Muscle of arm (tissue), 12 donors: ENCODE results near the gene VSIR. TPM values are rescaled to one million over a fixed set of nuclear protein-coding genes. Genes with fewer than 3 reads are reported as not detected.

Source experiments
- polyA plus RNA-seq, 12 donors: library from polyadenylated mRNA; unstranded; fragments of 120-200 nt; gene quantifications; one replicate each; pipeline ENCODE4 v1.2.1, GENCODE V29; 2013; ENCODE audit not compliant: insufficient read length in 12 of 12

The VSIR gene
- polyA plus RNA-seq, 12 donors = 26.2 to 57.2 (median 29.6) TPM; not detected in 1

Other genes starting within 250 kb of the VSIR start
- gene C10orf105, start 53.7 kb downstream of the VSIR start, polyA plus RNA-seq = under 1 TPM in 9 of 12 donors, not detected in 3; 0.12 to 0.30 (median 0.22) TPM
- gene PSAP, start 77.7 kb upstream of the VSIR start, polyA plus RNA-seq = 1,000 to 10,000 TPM in 1 of 12 donors, 100 to 1,000 TPM in 11; 304 to 1,035 (median 462) TPM
- gene CHST3, start 190.9 kb upstream of the VSIR start, polyA plus RNA-seq = 10 to 100 TPM; 11.2 to 59.4 (median 14.0) TPM